ENCODE data around the gene CUBN. TPM values are rescaled to one million over a fixed set of nuclear protein-coding genes. Genes with fewer than 3 reads are reported as not detected.

CUBN gene
- total and polyA plus RNA-seq, 9 of the 15 experiments (the other 6 are each of a cell fraction or from before 2014, with no cell fraction given), result 0.04 to 0.33 (median 0.09) TPM

- peak; percentile 81 for TF ChIP-seq ATF7 (IDR thresholded peaks at IDR 0.05)
- TF ChIP-seq MGA (IDR thresholded peaks at IDR 0.05), result 0 out of 2 replicates have a peak, but pooled peaks have one; percentile 14
- TF ChIP-seq ZNF589 (CRISPR knock-in tag; IDR thresholded peaks at IDR 0.05; ENCODE audit: low read depth), result no peak
- no peak for TF ChIP-seq ZNF586 (CRISPR knock-in tag; conservative IDR thresholded peaks at IDR 0.05)
- TF ChIP-seq TSC22D4 (tag; IDR thresholded peaks at IDR 0.05), result no peak
- TF ChIP-seq HDAC1 (IDR thresholded peaks at IDR 0.05), result peak in 1 of 2 experiments; percentile 94; a peak in 2 of 4 replicates
- TF ChIP-seq BDP1 (IDR thresholded peaks at IDR 0.05; ENCODE audit: insufficient read depth, insufficient read length), result no peak
- no peak for TF ChIP-seq BRCA1 (IDR thresholded peaks at IDR 0.05)
- no peak for TF ChIP-seq BRCA1 (CRISPR knock-in tag; IDR thresholded peaks at IDR 0.05)
- TF ChIP-seq, protein P1, sequence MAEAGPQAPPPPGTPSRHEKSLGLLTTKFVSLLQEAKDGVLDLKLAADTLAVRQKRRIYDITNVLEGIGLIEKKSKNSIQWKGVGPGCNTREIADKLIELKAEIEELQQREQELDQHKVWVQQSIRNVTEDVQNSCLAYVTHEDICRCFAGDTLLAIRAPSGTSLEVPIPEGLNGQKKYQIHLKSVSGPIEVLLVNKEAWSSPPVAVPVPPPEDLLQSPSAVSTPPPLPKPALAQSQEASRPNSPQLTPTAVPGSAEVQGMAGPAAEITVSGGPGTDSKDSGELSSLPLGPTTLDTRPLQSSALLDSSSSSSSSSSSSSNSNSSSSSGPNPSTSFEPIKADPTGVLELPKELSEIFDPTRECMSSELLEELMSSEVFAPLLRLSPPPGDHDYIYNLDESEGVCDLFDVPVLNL (CRISPR knock-in tag; IDR thresholded peaks at IDR 0.05; ENCODE audit: low read depth), result no peak
- TF ChIP-seq TFAM (CRISPR knock-in tag; conservative IDR thresholded peaks at IDR 0.05), result no peak
- TF ChIP-seq KDM5B (IDR thresholded peaks at IDR 0.05; ENCODE audit: insufficient replicate concordance, low read depth, low read length), result no peak
- TF ChIP-seq DIDO1 (tag; IDR thresholded peaks at IDR 0.05; ENCODE audit: low read depth), result no peak
Measured at GRCh38 chr10:17029581-17030271, 99.9 kb downstream of the CUBN start (continued).

Measured in K562 (cell line).